GM12892 (cell line): Measurements from ENCODE around the gene GSK3A.

Experiments
- POLR2A ChIP-seq: IDR thresholded peaks from 2 replicates; pipeline ENCODE4 v1.6.1; 2011; ENCODE audit warnings: low read depth, low read length, control low read depth
- POLR2AphosphoS5 ChIP-seq: IDR thresholded peaks from 2 replicates; pipeline ENCODE4 v1.6.1; 2011; ENCODE audit warnings: low read depth, low read length, control low read depth
- TAF1 ChIP-seq: IDR thresholded peaks from 2 replicates; pipeline ENCODE4 v1.6.1; 2011; ENCODE audit warnings: low read depth, mild to moderate bottlenecking, control low read depth, low read length, borderline replicate concordance

DNA sequence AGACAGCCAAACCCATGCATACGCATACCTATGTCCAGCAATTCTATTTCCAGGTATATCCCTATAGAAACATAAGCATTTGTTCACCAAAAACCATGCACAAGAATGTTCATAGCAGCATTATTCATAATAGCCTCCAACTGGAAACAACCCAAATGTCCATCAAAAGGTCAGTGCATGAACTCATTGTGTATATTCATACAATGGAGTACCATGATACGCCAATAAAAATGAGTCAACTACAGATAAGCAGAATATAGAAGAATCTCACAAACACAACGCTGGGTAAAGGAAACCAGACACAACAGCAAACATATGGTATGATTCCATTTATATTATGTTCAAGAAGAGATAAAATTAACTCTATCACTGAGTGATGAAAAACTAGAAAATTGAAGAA lies 48.7 kb downstream of the GSK3A start:
- TF ChIP-seq POLR2A (no peak), POLR2AphosphoS5 (no peak), TAF1 (no peak)
